Skeletal muscle tissue (tissue), 4 donors: ENCODE data around the gene CAPN11. TPM values are rescaled to one million over a fixed set of nuclear protein-coding genes. Genes with fewer than 3 reads are reported as not detected.

ENCODE experiments used
- H3K27ac ChIP-seq: one replicate; pipeline ENCODE4 v1.7.0; 2013; ENCODE audit warnings: mild to moderate bottlenecking, low read depth, low read length, inconsistent platforms
- H3K27me3 ChIP-seq, 3 donors: one replicate each; pipeline ENCODE4 v1.7.0; 2013; ENCODE audit warnings: low read length in 3 of 3; ENCODE audit not compliant: control insufficient read depth in 3 of 3, insufficient read depth in 3 of 3
- H3K36me3 ChIP-seq, 3 donors: one replicate each; pipeline ENCODE4 v1.7.0; 2013; ENCODE audit warnings: low read length in 3 of 3; ENCODE audit not compliant: control insufficient read depth in 3 of 3, insufficient read depth in 3 of 3
- H3K4me1 ChIP-seq, 3 donors: one replicate each; pipeline ENCODE4 v1.7.0; 2013; ENCODE audit warnings: low read length in 3 of 3, mild to moderate bottlenecking in 3 of 3; ENCODE audit not compliant: control insufficient read depth in 3 of 3, insufficient read depth in 3 of 3
- H3K4me3 ChIP-seq, 3 donors: one replicate each; pipeline ENCODE4 v1.7.0; 2013; ENCODE audit warnings: low read length in 3 of 3
- H3K9ac ChIP-seq, 3 donors: one replicate each; pipeline ENCODE4 v1.7.0; 2013; ENCODE audit warnings: low read length in 3 of 3, mild to moderate bottlenecking in 3 of 3, moderate library complexity in 2 of 3, low read depth in 1 of 3
- H3K9me3 ChIP-seq, 3 donors: one replicate each; pipeline ENCODE4 v1.7.0; 2013; ENCODE audit warnings: low read length in 3 of 3; ENCODE audit not compliant: control insufficient read depth in 3 of 3
- total RNA-seq: library from RNA; depleted of rRNA; stranded (reverse); fragments of >200 nt; gene quantifications from one replicate; pipeline ENCODE4 v1.2.3, GENCODE V29; 2014
- donor health status: Osteomylitis.

Gene CAPN11
- total RNA-seq, 1 donor from 2014 or later = 0.52 TPM

- no peaks in the 10 kb centered on the region for H3K9me3 ChIP-seq
These were observed 6.5 kb upstream of the CAPN11 start for GRCh38 chr6:44152109-44152461.

GRCh38 chr6:44152533-44152932 lies 6.1 kb upstream of the CAPN11 start:
- H3K27me3 ChIP-seq = no peaks in the 10 kb centered on the region
- H3K9ac ChIP-seq = no peak overlapping the region
- peaks cover 4 to 5% (median 4%) of the 10 kb centered on the region in 3 donors for H3K4me1 ChIP-seq
- H3K27ac ChIP-seq = no peak overlapping the region
- H3K4me3 ChIP-seq = no peak overlapping the region
- H3K9me3 ChIP-seq = no peaks in the 10 kb centered on the region
- peaks cover 39 to 48% (median 43%) of the 10 kb centered on the region in 3 donors for H3K36me3 ChIP-seq

More at GRCh38 chr6:44152109-44152461, 6.5 kb upstream of the CAPN11 start:
- Histone ChIP-seq H3K27me3 (no peaks in the 10 kb centered on the region), H3K27ac (no peak overlapping the region), H3K4me1 (peaks cover 4 to 5% (median 4%) of the 10 kb centered on the region in 3 donors), H3K9ac (no peak overlapping the region), H3K36me3 (peaks cover 44 to 52% (median 48%) of the 10 kb centered on the region in 3 donors), H3K4me3 (no peak overlapping the region)

GRCh38 chr6:44154067-44154466 lies 4.6 kb upstream of the CAPN11 start:
- H3K27me3 ChIP-seq = no peaks in the 10 kb centered on the region
- peaks cover 4 to 10% (median 4%) of the 10 kb centered on the region in 3 donors for H3K4me1 ChIP-seq
- H3K36me3 ChIP-seq = peaks cover 25 to 32% (median 28%) of the 10 kb centered on the region in 3 donors
- H3K27ac ChIP-seq = no peak overlapping the region
- no peak overlapping the region for H3K4me3 ChIP-seq
- H3K9ac ChIP-seq = no peak overlapping the region
- no peaks in the 10 kb centered on the region for H3K9me3 ChIP-seq

- Histone ChIP-seq H3K4me3 (no peak overlapping the region), H3K9me3 (no peaks in the 10 kb centered on the region), H3K9ac (peak overlapping the region in 1 of 3 donors; percentile 8), H3K36me3 (peaks cover 13 to 16% (median 14%) of the 10 kb centered on the region in 3 donors), H3K27me3 (no peaks in the 10 kb centered on the region), H3K27ac (no peak overlapping the region), H3K4me1 (peaks cover 1 to 7% (median 3%) of the 10 kb centered on the region in 3 donors)
These were observed 2.0 kb upstream of the CAPN11 start for GRCh38 chr6:44156494-44157151.

DNA sequence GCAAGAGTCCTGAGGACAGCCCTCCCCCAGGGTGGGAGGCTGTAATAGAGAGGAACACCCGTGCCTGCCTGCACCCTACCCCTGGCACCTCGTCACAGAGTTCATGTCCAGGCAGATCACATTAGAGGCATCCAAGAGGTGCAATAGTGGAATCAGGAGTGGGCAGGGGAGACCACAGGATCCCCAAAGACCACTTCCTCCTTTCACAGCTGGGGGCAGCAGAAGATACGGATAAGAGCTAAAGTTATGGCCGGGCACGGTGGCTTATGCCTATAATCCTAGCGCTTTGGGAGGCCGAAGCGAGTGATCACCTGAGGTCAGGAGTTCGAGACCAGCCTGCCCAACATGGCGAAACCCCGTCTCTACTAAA lies 1.5 kb upstream of the CAPN11 start:
- H3K9me3 ChIP-seq = no peaks in the 10 kb centered on the region

GRCh38 chr6:44161997-44162338 lies 3.3 kb downstream of the CAPN11 start:
- Histone ChIP-seq H3K27ac (no peak overlapping the region), H3K9ac (no peak overlapping the region), H3K36me3 (no peaks in the 10 kb centered on the region), H3K9me3 (no peaks in the 10 kb centered on the region), H3K4me3 (no peak overlapping the region), H3K27me3 (peaks cover 0 to 5% (median 4%) of the 10 kb centered on the region in 3 donors), H3K4me1 (peaks cover 0 to 4% (median 0%) of the 10 kb centered on the region in 3 donors)

More for the DNA sequence above, 1.5 kb upstream of the CAPN11 start:
- no peak overlapping the region for H3K27ac ChIP-seq
- no peaks in the 10 kb centered on the region for H3K27me3 ChIP-seq
- peaks cover 12 to 16% (median 13%) of the 10 kb centered on the region in 3 donors for H3K36me3 ChIP-seq
- no peak overlapping the region for H3K4me3 ChIP-seq
- peaks cover 0 to 4% (median 0%) of the 10 kb centered on the region in 3 donors for H3K4me1 ChIP-seq
- H3K9ac ChIP-seq = peak overlapping the region in 1 of 3 donors; percentile 8

DNA sequence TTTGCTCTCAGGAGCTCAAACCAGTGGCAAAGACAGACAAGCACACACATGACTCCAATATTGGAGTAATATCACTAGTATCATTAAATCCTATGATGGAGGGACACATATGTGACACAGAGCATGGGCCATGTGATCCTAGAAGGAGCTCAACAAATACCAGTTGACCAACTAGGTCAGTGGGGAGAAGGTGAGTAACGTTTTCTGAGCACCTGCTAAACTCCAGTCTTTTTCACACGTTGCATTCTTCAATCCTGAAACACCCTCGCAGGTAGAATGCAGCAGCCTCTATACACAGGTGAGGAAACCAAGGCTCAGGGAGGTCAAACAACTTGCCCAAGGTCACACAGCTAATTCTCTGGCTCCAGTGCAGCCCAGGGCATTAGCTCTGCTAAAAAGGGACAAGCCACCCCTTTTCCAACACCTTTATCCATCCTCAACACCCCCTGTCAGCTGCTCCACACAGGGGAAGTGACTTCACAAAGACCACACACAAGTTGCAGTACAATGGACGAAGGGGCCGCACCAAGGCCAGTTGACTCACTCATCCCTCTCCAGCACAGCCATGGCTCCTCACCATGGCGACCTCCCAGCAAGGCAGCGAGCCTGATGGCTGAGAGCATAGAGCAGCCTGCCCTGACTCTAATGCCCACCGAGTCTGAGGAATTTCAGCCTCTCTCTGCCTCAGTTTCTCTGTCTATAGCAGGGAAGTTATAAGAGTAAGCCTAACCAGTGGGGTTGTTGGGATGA lies 4.4 kb downstream of the CAPN11 start:
- H3K27ac ChIP-seq = no peak overlapping the region
- no peak overlapping the region for H3K9ac ChIP-seq
- no peaks in the 10 kb centered on the region for H3K36me3 ChIP-seq
- peaks cover 0 to 6% (median 4%) of the 10 kb centered on the region in 3 donors for H3K27me3 ChIP-seq
- H3K4me1 ChIP-seq = no peaks in the 10 kb centered on the region
- no peaks in the 10 kb centered on the region for H3K9me3 ChIP-seq
- H3K4me3 ChIP-seq = no peak overlapping the region

DNA sequence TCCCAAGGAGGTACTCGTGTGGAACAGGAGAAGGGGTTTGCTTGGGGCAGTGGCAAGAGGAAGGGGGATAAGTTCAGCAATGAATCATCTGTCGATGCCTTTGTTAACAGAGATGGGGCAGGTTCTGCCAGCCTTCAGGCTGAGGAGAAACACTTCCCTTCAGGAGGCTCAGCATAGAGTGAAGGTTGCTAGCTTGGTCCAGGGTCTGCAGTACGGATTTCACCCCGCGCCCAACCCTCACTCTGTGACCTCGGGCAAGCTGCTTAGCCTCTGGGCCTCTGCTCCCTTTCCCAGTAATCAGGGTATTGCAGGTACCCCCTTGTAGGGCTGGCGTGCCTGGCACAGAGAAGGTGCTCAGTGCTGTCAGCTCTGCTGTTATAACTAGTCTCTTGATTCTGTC lies 7.5 kb downstream of the CAPN11 start:
- no peaks in the 10 kb centered on the region for H3K9me3 ChIP-seq
- H3K27ac ChIP-seq = no peak overlapping the region
- H3K4me3 ChIP-seq = no peak overlapping the region
- H3K9ac ChIP-seq = no peak overlapping the region
- H3K27me3 ChIP-seq = peaks cover 0 to 6% (median 4%) of the 10 kb centered on the region in 3 donors
- H3K4me1 ChIP-seq = no peaks in the 10 kb centered on the region
- no peaks in the 10 kb centered on the region for H3K36me3 ChIP-seq

DNA sequence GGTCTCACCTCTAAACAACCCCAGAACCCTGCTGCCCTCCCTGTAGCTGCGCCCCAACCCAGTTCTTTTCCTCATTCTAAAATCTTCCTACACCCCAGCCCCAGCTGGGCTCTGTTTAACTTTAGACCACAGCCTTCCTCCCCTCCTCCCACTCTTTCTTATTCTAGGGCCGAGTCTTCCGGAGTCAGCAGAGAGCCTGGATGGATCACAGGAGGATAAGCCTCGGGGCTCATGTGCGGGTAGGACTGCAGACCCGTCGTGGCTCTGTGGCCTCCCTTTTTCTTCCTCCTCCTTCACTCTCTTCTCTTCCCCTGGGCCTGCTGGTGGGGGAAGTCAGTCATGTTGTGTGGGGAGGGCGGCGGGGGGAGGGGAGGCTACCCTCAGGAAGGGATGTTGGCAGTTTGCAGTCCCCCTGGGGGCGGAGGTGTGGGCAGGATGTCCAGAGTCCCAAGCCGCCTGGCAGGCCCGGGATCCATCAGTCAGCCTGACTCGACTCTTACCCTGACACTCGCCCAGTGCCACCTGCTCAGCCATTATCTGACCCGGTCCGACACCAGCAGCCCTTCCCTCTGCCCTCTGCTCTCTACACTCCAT lies 8.1 kb downstream of the CAPN11 start:
- peaks cover 0 to 6% (median 4%) of the 10 kb centered on the region in 3 donors for H3K27me3 ChIP-seq
- H3K36me3 ChIP-seq = no peaks in the 10 kb centered on the region
- H3K4me1 ChIP-seq = no peaks in the 10 kb centered on the region
- H3K9ac ChIP-seq = no peak overlapping the region
- no peak overlapping the region for H3K27ac ChIP-seq
- no peak overlapping the region for H3K4me3 ChIP-seq
- H3K9me3 ChIP-seq = no peaks in the 10 kb centered on the region

DNA sequence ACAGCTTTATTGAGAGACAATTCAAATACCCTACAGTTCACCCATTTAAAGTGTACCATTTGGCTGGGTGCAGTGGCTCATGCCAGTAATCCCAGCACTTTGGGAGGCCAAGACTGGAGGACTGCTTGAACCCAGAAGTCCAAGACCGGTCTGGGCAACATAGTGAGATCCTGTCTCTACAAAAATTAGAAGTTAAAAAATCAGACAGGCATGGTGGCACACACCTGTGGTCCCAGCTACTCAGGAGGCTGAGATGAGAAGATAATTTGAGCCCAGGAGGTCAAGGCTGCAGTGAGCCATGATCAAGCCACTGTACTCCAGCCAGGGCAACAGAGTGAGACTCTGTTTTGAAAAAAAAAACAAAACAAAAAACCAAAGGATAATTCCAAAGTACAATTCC lies 8.9 kb downstream of the CAPN11 start:
- no peak overlapping the region for H3K9ac ChIP-seq
- peaks cover 0 to 6% (median 4%) of the 10 kb centered on the region in 3 donors for H3K27me3 ChIP-seq
- no peak overlapping the region for H3K27ac ChIP-seq
- peaks cover 0 to 1% (median under 1%) of the 10 kb centered on the region in 3 donors for H3K4me1 ChIP-seq
- no peaks in the 10 kb centered on the region for H3K36me3 ChIP-seq
- no peak overlapping the region for H3K4me3 ChIP-seq
- no peaks in the 10 kb centered on the region for H3K9me3 ChIP-seq
